Colon (tissue), 2 donors: ENCODE data around the gene ETFA.
A peak's percentile ranks its signal among the peaks of the same experiment; 100 is the strongest.
"Not testable (repeated sequence)": the region's sequence is repeated elsewhere in the genome, so short reads cannot be mapped to it uniquely, and the experiment has no call there.

Experiments used
- FAIRE-seq: peaks from 2 replicates; lab custom pipeline; 2012; peaks lifted over from hg19 to GRCh38; lab: Jason Lieb, UNC
- donor health status: control.
- donor health status: control.

ETFA gene

DNA sequence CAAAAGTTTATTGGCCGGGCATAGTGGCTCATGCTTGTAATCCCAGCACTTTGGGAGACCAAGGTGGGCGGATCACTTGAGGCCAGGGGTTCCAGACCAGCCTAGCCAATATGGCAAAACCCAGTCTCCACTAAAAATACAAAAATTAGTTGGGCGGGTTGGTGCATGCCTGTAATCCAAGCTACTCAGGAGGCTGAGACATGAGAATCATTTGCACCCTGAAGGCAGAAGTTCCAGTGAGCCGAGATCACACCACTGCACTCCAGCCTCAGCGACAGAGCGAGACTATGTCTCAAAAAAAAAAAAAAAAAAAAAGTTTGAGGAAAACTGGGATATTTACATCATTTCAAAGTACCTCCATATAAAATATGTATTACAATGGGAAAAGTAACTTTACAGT, 40.4 kb downstream of the ETFA start:
- FAIRE-seq = no peak

DNA sequence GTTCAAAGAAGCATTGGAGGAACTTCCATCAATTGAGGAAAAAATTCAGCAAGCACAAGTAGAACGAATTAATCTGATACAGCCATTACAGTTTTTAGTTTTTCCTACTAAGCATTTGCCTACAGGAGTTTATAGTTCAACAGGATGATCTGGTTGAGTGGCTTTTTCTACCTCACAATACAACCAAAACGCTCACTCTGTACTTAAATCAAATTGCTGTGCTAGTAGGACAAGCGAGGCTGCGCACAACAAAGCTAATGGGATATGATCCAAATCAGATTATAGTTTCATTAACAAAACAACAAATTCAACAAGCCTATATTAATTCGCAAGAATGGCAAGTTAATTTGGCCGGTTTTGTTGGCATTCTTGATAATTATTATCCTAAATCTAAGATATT, 44.2 kb downstream of the ETFA start:
- FAIRE-seq = no peak

DNA sequence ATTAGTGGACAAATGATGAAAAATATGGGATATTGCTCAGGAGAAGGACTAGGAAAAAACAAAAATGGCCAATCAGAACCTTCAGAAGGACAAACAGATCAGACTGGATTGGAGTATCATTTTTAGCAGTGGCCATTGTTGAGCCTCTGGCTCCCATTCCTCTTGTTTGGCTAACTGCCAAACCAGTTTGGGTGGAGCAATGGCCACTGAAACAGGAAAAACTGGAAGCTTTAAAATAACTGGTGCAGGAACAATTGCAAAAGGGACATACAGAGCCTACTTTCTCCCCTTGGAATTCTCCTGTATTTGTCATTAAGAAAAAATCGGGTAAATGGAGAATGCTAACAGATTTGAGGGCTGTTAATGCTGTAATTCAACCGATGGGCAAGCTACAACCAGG, 45.5 kb downstream of the ETFA start:
- not testable (repeated sequence) for FAIRE-seq

DNA sequence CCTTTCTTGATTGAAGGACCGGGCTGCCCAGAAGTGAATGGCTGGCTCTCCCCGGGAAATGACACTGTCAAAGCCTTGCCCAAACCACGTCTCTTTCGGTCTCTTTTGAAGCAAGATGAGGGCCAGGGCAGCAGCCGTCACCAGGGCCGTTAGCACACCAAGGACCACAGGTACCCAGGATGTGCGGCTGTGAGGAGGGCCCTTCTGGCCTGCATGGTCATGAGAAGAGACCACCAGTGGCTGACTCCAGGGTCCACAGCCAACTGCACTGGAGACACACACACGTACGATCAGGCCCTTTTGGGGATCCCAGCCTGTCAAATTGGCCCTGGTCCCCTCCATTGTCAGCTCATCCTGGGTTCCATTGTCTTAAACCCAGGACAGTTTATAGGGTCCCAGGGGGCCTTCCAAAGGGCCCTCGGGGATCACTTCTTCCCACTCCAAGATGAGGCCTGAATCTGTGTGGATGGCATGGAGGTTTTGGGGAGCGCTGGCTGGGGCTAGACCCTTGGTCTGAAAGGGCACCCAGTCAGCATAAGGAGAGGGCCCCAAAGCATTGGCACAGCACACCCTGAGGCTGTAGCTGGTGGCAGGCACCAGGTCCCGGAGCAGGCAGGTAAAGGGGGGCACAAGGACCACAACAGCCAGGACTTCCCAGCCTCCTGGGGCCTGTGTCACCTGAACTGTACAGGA, 50.9 kb downstream of the ETFA start:
- FAIRE-seq = no peak

DNA sequence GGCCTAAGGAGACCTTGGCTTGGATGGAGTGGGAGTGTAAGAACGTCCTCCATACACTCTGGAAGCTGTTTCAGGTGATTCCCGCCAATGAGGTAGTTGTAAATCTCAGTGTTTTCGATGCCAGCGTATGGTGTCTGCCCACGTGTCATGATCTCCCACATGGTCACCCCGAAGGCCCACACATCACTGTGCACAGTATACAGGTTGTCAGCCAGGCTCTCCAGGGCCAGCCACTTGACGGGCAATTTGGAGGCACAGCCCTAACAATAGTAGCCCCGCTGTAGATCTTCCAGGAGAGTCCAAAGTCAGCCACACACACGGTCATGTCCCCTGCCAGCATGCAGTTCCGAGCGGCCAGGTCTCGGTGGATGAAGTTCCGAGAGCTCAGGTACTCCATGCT, 51.9 kb downstream of the ETFA start:
- FAIRE-seq = no peak

DNA sequence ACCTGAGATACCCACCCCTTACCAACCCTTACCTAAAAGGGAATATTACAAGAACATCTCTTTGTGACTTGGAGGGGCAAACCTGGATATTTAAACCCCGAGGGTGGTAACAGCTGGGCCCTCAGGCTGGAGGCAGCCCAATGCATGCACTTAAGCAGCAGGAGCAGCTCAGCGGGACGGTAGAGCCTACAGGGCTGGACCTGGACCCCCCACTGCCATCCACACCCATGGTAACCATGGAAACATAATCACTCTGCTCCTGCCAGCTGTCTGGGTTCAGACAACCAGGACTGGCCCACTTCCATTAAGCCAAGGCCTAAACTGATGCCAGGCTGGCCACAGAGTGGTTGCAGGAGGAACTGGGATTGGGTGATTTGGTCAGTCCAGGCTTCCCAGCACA, 52.8 kb downstream of the ETFA start:
- FAIRE-seq = no peak

DNA sequence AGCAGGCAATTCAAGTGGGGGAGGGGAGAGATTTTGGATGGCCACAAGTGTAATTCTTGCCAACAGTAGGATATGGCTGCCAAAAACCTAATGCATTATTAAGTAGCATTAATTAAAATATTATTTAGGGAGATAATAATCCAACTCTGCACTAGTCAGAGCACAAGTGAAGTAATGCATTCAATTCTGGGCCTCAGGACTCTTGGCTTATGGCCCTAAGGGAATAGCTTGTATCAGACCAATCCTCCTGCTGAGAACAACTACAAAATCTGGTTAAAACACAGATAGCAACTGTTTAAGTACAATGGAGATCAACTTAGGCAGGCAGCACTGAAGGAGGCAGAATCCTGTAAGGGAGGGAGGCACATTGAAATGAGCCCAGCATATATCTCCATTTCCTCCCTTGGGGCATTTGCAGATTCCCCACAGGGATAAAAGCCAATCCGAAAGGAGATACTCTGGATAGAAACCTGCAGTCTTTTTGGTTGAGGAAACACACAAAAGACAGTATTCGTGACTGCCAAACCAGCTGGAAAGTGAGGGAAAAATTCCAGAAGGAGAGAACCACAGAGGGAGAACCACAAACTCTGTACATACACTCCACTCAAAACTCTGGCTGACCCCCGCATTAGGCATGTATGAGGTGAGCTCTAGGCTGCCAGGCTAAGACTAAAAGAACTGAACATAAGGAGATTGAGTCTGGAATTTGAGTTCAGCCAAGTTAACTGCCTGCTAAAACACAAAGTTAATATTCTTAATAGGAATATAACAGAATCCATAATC, 57.4 kb downstream of the ETFA start:
- no peak for FAIRE-seq

DNA sequence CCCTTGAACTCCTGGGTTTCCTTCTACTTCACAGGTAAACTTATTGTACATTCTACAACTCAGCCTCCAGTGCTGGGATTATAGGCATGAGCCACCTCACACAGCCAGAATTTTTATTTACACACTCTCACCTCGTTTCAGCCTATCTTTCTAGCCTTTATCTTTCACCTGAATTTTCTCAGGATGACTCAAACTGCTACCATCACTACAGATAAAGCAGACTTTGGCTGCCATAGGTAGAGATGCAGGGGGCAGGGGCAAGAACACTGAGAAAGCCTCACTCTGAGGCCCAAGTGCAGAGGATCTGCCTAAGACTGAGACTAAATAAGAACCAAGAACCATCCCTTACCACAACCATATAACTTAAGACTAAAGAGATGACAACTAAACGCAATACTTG, 59.0 kb downstream of the ETFA start:
- no peak for FAIRE-seq

DNA sequence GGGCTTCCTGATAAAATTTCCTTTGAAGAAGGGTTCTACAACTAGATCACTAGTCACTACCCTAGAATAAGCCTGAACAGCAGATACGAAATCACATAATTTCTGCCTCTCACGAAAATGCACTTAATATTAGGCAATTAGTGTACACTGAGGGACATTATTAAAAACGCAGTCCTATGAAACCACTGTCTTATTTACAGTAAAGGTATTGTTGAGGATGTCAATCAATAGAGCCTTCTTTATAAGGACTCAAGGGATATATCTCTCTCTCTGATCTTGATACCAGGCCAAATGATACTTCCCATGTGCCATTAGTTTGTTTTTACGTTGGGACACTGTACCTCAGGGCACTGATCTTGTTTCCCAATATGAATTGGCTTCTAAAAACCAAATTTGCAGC, 59.6 kb downstream of the ETFA start:
- FAIRE-seq = no peak

DNA sequence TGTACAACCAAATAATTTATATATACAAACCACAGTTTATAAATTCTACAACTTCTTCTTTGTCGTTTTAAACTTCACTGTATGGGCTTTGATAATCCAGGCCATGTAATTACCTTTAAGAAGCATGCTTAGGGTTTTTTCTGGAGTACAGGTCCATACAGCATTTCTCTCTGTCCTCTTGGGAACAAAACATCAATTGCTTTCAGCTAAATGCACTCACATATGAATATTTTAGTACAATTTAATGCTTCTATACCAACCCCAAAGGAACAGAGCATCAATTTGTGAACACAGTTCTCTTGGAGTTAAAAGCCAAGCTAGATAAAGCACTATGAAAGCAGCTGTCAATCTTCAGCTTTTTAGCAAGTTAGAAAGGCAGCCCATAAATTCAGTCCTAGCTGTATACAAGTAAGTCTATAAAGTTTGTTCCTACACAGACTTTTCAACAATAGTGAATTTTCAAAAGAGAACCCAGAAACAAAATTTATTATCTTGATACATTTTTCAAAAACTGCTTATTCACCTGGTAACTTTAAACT, 66.1 kb downstream of the ETFA start:
- FAIRE-seq = no peak

DNA sequence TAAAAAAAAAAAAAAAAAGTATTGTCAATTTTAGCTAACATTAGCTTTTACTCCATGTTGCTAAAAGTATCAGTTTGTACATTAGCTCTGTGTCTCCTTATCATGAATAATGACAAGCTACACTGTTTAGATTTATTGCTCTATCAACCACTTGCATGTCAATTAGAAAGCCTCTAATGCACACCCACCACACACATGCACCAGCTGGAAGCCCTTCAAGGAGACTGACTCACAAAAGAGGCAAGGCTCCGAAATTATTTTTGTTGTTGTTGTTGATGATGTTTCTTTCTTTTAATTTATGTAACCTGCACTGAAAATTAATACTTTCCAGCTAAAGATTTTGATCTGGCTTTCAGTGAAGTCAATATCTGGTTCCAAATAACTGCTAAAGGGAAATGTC, 71.5 kb downstream of the ETFA start:
- FAIRE-seq = no peak

DNA sequence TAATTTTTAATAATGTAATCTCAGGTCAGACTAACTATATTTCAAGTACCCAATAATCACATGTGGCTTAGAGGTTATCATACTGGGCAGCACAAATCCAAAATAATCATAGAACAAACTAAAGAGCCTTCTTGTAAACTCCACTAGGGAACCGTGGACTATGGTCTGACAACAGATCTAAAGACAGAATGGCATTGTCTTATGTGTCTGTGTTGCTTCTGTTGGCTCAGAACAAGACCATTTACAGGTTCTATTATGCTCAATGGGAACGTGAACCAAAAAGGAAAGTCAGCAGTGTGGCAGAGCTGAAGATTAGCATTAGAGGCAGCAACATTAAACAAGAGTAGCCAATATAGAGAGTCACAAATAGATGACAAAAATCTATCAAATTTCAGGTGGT, 74.9 kb downstream of the ETFA start:
- FAIRE-seq = no peak

DNA sequence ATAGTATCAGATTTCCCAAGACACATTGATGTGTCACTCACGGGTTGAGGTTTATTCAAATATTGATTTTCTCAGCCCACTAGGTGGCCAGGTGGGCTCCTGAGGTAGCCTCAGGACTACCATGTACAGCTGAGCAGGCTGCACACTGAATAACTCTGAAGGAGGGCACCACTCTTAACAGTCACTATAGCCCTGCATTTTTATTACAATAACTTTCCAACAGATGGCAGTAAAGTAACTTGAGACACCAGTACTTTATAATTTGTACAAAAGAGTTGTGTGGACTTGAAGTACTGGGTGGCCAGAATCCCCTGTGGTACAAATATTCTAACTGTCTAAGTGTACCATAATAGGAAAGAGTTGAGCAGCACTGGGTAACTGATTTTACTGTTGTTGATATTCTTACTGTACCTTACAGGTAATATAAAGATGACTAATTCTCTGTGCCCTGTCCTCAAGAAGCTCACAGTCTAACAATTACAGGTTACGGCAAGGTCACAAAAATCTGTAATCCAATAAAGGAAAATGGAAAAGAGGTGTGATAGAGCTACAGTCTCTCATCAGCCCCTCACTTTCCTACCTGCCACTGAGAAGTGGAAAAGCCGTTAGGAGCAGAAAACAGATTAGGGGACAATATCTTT, 76.0 kb downstream of the ETFA start:
- no peak for FAIRE-seq

DNA sequence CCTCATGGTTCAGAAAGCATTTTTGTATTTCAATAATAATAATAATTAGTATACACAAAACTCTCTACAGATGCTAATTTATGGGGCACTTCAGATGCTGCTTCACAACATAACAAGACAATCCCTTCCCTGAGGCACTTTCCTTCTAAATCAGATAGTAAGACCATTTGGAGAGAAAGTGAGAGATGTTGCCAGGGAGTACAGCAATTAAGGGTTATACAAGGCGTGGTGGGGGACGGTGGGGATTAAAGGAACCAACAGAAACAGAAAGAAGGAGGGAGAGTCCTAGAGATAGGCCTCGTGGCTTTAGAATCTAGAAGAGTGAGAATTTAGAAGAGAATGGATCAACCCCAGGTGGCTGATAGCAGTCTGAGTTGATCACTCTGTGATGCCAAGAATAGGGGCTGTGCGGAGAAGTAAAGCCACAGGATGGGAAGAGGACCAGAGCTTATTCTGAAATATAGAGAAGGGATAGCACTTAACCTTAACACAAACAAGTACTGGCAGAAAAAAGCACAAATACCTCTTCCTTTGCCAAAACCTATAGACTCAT, 76.9 kb downstream of the ETFA start:
- FAIRE-seq = no peak

DNA sequence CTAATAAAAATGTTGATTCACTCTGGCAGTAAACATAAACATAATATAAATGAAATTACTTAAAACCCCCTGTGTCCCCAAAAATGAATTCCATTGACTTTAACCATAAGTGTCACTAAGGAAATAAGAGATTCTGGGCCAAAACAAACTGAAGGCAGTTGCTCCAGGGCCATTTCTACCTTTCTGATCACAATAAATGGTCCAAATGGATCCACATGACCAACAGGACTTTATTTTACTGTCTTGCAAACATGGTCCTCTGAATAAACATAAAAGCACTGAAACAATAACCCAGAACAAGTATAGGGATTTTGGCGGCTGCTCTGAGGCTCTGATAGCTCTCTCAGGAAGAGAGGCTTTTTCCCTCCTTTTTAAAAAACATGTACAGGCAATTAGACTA, 77.3 kb downstream of the ETFA start:
- no peak for FAIRE-seq

DNA sequence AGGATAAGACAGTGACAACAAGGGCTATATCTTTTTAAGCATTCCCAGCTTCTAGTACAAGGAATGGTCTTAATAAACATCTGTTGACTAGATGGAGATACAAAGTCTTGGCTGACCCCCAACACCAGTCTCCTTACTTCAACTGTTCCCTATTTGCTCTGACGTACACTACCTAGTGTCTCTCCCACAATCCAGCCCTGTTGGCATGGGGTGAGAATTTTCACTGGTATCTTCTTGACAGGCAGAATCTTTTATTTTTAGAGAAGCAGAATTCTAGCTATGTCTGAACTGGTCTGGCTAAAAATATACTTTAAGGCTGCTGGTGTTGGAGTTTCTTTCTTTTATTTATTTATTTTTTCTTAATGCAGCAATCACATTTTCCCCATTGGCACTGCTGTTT, 82.0 kb downstream of the ETFA start:
- no peak for FAIRE-seq

DNA sequence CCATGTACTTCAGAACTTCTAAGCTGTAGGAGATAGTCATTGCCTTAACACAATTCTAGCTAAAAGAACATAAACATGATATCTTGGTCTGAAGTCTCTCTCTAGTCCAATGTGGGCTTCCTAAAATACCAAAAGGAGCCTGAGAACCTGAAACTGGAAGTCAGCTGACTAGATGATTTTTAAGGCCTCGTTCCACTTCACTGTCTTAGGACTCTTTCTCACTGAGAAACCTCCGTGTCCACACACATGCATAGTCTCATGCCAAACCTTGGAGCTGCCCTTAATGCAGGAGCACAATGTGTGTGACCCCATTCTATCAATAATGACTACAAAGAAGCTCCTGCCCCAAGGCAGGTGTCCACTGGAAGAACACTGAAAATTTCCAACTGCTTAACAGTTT, 87.7 kb downstream of the ETFA start:
- no peak for FAIRE-seq

DNA sequence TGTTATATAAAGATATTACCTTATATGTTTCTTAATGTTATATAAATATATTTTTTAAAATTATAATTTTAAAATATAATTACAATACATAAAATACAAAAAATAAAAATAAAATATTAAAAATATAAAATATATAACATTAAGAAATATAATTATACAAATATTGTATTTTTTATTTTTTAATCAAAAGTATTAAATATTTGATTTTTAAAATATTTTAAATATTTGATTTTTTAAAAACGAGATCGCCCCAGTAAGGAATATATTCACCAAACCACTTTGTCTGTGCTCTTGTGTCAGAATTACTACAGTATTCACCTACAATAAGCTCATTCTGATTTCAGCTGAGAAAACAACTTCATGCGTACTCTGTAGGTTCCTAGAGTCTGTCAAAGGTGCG, 89.1 kb downstream of the ETFA start:
- peak; percentile 98 for FAIRE-seq

DNA sequence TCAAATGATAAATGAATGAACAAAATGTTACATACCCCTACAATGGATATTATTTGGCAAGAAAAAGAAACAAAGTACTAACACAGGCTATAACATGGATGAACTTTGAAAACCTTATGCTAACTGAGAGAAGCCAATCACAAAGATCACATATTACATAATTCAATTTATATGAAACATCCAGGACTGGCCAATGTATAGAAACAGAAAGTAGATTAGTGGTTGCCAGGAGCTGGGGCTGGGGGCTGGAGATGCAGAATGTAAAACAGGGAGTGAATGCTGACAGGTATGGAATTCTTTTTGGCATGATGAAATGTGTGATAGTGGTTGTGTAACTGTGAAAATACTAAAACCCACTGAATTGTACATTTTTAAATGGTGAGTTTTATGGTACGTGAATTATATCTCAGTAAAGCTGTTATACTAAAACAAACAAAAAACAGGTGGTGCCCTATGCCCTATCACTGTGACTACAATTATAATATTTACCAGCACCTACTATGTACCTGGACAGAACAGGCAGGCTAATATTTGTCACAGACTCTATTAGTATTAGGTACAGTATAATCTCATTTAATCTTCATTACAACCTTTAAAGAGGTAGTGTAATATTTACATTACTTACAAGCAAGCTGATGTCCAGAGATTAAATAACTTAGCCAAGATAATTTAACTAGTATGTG, 90.0 kb downstream of the ETFA start:
- FAIRE-seq = no peak

DNA sequence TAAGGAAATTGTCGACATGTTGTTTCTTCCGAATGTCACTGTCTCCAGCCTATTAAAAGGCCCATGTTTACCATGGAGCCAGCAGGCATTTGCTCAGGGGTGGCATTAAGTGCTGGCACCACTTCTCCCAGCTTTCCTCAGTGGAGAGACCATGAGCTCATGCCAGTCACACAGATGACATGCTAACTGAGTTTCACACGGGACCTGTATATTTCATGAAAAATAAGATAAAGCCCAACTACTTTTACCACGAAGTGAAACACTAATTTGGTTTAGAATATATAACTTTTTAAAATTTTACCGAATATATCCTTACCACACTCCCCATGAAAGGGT, 93.4 kb downstream of the ETFA start:
- no peak for FAIRE-seq

DNA sequence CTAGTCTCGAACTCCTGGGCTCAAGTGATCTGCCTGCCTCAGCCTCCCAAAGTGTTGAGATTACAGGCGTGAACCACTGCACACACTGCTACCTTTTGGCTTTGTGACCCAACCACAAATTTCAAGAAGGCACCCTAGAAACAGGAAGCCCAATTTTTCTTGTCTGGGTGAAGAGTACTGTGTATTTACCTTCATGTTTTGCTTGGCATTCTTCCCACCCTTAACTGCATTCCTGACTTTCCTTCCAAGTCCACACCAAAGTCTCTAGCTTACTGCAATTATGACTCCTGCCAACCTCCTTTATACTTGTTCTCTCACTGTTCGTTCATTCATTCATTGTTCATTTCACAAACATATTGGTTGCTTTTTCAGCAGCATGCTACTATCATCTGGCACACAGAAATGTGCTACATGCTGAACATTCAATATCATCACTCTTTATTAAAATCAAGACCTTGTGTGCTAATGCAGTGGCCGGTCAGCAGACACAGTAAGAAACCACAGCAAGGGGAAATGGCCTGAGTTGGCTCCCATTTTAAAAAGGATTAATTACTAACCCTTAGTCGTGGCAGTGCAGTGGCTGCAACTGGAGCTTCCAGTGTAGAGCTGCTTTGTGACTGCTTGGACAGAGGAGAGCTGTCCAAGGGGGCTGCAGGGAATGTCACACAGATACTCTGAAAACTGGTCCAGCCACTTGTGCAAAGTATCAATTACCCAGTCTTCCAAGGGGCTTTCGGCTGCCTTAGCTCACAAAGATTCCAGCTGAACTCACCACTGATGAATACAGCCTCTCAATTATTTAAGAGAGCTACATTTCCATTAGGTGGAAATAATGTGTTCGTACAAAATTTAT, 94.0 kb downstream of the ETFA start:
- FAIRE-seq = no peak

DNA sequence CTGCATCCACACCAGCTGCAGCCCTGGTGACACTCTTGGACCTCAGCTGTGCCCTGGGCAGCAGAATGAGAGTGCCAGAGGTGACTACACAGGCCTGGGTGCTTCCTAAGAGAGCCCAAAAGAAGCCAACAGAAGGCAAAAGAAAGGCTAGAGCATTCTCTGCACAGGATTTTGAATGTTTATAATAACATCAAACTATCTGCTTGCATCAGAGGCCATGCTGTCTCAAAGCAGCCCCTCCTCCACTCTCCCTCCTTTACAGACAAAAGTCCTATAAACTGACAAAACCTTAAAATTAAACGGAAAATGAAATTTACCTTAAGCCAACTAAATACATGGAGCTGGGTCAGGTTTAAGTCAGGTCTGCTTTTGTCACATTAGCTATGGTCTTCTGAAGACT, 95.6 kb downstream of the ETFA start:
- no peak for FAIRE-seq
